HG03521 (cell line): ENCODE measurements around the gene SH2D5.
A peak's percentile ranks its signal among the peaks of the same experiment; 100 is the strongest.

Experiments used
- ATAC-seq: cut with Tn5 transposase; IDR thresholded peaks from one replicate; pipeline ENCODE4 v1.9.1; 2021; ENCODE audit warnings: mild to moderate bottlenecking, moderate library complexity; ENCODE audit not compliant: unreplicated experiment

Gene SH2D5

DNA sequence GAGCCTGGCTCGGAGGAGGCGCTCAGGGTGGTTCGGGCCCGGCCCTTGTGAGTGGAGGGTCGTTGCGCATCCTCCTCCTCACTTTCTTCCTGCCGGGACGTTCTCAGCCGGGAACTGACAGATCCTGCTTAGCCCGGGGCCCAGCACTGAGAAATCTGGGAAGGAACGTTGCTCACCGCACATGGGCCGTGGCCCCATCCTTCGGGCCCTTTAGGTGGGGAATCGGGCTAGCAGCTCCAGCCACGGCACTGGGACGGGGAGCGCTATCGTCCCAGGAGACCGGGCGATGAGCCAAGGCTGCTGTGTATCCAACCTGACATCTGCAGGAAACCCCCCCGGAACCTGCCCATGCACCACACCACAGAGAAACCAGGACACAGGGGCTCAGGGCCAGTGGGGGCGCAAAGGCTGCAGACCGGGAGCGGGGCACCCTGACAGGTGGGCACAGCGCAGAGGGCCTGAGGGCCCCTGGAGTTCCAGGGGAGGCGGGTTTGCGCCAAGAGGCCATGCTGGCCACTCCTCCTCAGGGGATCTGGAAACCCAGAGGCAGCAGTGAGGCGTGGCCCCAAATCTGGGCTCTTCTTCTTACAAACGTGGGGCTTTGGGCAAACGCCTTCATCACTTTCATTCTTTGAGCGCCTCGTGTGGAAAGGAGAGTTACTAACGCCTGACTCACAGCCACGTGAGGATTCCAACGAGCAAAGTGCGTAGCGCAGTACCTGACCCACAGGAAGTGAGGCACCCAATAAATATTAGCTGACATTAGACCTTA lies at the start of gene SH2D5:
Gene SH2D5 (minus strand): TSS at position 116 of the 772 bp plus-strand sequence. CDS start 4,659 bp downstream, outside the sequence.
- peak; percentile 50 for ATAC-seq

DNA sequence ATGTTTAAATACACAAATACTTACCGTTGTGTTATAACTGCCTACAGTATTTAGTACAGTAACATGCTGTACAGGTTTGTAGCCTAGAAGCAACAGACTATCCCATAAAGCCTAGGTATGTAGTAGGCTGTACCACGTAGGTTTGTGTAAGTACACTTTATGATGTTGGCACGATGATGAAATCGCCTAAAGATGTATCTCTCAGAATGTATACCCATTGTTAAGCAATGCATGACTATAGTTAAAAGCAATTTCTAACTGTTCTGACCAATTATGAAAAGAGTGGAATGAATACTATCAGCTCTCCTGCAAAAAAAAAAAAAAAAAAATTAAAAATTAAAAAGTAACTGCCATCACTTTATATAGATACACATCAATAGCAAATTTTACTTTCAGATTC lies 43.2 kb upstream of the SH2D5 start:
- ATAC-seq = no peak

DNA sequence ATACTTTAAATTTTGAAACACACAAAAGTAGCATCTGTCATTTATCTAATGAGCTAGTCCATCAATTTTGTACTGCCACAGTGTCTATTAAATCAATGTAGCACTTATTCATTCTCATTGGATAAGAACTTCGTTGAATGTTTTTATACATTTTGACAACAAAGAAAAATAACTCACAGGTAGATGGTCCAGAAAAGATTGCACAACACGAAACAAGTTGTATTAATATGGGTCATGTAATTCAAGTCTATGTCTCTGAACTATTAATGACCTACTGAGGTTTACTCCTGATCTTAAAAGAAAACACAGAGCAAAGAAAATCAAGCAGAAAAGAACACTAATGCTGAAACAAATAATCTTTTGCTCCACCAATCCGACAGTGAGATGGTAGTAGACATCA lies 39.3 kb upstream of the SH2D5 start:
- ATAC-seq = no peak

DNA sequence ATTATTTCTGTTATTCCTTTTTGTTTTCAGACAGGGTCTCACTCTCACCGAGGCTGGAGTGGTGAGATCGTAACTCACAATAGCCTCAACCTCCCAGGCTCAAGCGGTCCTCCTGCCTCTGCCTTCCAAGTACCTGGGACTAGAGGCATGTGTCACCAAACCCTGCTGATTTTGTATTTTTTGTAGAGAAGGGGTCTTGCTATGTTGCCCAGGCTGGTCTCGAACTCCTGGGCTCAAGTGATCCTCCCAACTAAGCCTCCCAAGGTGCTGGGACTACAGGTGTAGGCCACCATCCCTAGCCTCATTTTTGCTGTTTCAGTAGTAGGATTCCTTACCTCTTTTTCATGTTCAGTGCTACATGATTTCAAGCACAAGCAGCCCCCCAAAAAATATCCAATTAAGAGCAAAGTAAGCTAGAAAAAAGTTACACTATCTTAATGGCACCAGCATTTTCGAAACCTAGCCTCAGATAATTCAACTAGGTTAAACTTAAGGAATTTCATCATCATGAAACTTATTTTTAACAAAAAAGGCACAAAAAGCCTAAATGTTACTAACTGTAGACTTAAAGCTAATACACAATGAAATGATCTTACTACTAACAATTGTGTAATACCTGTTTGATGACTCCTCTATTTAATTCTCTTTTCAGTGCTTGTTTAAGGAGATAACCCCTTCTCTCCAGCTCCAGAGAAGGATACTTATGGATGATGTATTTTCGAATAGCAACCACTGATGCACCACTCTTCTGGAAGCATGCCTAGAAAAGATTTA lies 38.0 kb upstream of the SH2D5 start:
- no peak for ATAC-seq

DNA sequence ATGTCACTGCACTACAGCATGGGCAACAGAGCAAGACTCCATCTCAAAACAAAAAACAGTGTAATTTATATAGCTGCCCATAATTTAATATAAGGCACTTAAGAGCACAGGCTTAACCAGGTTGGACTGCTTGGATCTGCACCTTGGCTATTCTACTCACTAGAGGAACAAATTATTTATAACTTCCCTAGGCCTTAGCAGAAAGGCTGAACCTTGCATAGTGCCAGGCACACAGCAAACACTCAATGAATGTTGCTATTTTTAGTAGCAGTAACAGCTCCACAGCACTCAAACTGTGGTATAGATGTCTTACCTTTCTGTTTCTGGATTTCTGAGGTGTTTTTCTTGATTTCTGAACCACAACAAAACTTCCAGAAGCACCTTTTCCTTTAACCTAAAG lies 34.8 kb upstream of the SH2D5 start:
- no peak for ATAC-seq

DNA sequence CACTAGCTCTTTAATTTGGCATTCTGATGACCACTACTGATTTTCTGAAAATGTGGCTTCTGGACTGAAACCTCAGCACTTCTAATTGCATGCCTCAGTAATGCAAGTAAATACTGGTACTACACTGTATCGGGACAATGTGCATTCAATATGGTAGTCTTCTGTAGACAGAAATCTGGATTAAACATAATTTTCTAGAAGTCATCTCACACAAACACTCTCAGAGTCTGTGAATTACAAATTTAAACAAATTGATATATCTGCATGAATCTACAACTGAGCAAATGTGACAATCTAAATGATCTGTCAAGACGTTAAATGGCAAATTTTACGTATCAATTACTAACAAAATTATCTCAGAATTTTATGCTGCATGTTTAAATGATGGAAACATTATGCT lies 30.9 kb upstream of the SH2D5 start:
- ATAC-seq = no peak

DNA sequence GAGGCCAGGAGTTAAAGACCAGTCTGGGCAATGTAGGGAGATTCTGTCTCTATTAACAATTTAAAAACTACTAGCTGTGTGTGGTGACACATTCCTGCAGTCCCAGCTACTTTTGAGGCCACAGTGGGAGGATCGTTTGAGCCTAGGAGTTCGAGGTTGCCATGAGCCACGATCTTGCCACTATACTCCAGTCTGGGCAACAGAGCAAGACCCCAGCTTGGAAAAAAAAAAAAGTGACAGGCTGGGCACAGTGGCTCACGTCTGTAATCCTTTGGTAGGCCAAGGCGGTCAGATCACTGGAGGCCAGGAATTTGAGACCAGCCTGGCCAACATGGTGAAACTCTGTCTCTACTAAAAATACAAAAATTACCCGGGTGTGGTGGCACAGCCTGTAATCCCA lies 27.8 kb upstream of the SH2D5 start:
- ATAC-seq = no peak

DNA sequence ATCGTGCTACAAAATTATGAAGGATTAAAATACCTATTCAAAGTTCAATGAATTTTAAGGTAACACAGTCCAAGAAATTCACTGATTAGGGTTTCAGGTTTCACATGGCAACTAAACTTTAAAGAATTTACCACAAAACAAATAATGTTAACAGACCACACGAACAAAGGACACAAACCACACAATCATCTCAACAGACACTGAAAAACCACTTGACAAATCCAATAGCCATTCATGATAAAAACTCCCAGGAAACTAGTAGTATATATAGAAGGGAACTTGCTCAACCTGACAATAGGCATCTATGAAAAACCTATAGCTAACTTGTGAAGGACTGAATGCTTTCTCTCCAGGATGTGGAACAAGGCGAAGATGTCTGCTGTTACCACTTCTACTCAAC lies 21.1 kb upstream of the SH2D5 start:
- no peak for ATAC-seq

DNA sequence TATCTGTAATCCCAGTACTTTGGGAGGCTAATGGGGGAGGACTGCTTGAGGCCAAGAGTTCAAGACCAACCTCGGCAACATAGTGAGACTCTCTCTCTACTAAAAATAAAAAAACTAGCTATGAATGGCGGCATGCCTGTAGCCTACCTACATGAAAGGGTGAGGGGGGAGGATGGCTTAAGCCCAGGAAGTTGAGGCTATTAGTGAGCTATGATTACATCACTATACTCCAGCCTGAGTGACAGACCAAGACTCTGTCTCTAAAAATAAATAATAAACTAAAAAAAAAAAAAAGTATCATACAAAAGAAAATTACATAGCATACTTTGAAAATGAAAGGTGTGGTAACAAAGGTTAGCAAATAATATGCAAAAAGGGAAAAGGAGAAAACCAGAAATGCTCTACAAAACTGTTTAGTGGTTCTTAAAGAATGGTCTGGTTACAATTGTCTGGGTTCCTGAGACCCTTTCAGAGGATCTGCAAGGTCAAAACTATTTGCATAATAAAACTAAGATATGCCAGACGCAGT lies 19.0 kb upstream of the SH2D5 start:
- ATAC-seq = no peak

DNA sequence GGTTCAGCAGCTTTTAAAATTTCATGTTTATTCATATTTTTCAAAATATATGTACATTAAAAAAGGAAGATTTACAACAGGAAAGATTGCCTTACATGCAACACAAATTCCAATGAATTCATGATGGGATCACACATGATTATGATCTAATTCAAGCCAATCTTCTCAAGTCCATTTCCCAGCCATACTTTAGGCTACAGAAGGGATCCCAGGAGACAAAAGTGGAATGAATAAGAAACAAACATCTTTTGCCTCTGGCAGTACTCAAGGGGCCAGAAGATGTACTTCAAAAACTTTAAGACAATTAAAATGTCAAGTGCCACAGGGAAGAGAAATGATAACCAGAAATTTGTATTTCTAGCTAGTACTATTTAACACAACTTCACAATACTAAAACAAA lies 10.2 kb upstream of the SH2D5 start:
- no peak for ATAC-seq

DNA sequence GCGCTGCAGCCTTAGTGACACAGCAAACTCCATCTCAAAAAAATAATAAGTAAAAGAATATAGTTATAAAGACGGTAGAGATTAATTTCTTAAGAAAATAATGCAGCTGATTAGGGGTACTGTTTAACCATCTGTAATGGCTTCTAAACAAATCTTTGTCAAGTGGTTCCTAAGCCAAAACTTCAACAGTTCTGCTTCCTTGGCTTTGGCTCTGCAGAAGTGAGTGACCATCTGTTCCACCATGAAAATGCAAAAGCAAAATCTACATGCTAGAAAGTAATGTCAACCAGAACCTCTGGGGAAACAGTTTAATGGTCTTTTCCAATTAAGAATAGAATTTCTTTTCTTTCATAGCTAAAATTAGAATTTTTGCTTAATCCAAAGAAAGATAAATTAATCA lies 8.3 kb upstream of the SH2D5 start:
- no peak for ATAC-seq

DNA sequence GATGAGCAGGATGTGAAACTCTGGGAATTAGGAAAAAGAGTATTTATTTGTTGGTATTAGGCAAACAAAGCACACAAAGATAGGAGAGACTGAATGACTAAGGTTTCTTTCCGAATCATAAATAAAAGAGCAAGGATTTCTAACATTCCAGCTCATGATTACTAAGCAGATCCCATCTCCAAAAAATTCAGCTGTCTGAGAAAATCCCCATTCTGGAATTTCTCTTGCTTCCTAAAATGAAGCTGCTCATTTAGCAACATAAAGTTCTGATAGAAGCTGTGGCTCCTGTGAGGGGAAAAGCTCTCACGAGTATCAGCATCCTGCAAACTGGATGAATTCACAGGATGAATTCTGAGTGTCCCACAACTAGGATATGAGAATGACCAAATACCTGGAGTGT lies 6.7 kb upstream of the SH2D5 start:
- no peak for ATAC-seq

DNA sequence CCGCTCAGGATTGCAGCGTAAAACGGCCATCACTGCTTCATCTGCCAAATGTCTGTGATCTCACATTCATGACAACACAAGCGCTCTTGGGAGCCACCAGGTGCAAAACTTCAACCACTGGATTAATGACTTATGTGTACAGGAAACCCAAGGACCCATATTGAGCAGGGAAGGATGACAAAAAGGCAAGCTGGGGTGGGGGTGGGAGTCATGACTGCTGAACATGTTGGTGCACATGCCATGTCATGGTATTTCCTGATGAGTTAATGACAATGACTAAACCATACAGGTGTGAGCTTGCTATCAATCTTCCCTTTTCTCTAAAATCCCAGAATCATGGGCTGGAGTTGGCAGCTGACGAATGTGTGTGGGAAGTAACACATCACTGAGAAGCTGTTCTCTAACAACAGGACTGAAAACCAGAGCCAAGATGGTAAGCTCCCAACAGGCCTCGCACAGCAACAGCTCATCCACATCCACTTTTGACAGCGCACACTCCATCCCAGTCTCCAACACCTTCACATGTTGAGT lies 3.1 kb upstream of the SH2D5 start:
- no peak for ATAC-seq

DNA sequence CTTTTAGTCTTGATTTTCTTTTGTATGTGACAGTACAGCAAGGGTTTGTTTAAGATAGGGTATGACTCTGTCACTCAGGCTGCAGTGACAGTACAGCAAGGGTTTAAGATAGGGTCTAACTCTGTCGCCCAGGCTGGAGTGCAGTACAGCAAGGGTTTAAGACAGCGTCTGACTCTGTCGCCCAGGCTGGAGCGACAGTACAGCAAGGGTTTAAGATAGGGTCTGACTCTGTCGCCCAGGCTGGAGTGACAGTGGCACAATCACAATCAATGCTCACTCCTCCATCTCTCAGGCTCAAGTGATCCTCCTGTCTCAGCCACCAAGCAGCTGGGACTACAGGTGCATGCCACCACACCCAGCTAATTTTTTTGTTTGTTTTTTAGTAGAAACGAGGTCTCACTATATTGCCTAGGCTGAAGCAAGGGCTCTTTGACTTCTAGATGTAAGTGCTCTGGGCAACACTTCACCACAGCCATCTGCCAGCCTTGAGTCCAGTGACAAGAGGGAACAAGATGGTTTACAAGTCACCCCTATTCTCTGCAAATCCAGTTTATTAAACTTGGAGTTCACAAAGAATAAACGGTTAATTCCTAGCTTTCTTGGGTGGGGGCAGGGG lies 965 bp upstream of the SH2D5 start:
- no peak for ATAC-seq

DNA sequence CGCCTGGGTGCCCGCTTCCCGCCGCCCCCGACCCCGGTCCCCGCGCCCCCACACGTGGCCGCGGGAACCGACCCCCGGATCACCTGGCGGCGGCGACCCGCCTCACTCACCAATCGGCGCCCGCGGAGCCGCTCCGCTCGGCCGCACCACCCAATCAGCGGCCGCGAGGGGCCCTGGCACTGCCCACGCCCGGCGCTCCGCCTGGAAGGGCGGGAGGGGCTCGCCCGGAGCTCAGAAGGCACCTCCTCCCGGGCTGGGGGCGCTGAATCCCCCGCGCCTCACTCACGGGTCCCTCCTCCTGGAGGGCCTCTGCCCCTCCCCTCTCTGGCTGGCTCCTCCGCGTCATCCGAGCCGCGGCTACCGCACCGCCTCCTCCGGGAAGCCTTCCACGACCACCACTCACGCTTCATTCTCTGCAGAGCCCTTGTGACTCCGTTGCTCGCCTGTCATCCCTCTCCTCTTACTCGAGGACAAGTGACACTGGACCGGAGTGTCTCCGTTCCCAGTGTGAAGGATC lies 374 bp downstream of the SH2D5 start:
- ATAC-seq = peak; percentile 52

DNA sequence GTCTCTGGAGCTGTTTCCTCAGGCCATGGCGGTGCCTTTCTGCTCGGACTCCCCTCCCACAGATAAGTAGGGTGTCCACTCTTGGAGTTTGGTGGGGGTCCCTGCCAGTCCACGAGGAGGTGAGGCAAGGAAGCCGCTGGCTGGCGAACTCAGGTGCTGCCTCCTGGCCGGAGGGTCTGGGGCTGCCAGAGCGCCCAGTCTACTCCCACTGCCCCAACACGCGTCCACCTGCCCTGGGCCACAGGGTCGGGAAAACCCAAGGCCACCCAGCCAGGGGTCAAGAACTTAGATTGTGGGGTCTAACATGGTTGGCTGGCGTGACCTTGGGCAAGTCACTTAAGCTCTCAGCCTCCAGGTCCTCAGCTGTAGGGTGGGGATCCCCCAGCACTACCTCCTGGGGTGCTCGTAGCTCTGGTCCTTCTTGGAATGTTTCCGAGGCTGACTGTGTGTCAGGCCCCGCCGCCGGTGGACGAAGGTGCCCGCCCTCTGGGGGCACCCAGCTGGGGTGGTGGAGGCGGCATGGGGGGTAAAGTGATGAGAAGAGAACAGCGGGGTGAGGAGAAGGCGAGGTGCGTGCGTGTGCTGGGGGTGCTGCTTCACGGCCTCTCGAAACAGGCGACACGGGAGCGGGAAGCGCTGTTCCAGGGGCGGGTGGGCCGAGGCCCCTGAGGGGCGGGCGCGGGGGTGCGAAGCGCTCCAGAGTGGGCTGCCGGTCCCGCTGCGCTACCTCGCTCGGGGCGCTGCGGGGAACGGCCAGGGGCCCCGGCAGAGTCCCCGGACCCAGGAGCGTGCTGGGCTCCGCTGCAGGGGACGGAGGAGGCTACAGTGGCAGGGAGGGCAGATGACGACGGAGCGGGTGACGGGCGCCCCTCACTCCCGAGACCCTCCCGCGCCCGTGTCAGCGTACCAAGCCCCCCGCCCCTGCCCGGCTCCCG lies 1.2 kb downstream of the SH2D5 start:
- no peak for ATAC-seq

DNA sequence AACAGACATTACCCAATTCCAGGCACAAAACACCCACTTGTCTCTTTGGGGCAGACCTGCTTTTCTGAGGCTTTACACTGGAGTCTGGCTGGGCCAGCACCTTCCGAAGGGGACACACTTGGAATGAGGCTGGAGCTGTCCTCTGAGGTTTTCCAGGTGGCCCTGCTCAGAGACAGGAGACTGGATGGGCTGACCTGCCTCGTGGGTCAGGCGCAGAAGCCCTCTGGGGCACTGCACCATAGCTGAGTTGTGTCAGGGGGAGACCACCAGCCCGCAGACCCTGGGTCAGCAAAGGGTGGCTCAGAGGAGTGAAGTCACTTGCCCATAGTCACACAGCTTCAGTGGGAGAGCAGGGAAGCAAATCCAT lies 1.8 kb downstream of the SH2D5 start:
- no peak for ATAC-seq

DNA sequence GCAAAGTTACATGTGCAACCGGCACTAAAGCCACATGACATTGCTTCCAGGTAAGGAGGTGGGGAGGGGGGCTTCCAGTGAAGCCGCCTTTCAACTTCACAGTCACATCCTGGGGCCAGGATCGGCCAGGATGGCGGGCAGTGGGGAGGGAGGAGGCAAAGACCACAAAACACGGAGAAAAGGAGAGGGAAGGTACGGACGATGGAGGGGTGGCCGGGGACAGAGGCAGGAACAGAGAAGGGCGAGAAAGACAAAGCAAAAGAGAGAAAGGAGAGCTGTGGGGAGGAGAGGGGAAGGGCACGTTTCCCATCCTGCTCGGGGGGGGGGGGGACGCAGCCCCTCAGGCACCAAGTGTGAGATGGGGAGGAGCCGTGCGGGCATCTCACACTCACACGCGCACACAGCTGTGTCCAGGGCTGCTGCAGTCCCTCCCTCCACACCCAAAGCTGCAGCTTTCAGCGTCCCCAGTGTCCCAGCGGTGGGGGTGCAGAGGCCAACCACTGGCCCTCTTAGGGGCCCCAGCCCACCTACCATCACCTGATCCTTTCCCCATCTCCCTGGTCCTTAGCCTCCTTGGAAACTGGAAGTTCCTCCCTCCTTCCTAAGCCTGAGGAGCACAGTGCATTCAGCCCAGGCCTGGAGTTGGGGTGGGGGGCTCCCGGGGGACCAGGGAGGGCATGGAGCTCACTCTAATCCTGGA lies 2.4 kb downstream of the SH2D5 start:
- no peak for ATAC-seq

DNA sequence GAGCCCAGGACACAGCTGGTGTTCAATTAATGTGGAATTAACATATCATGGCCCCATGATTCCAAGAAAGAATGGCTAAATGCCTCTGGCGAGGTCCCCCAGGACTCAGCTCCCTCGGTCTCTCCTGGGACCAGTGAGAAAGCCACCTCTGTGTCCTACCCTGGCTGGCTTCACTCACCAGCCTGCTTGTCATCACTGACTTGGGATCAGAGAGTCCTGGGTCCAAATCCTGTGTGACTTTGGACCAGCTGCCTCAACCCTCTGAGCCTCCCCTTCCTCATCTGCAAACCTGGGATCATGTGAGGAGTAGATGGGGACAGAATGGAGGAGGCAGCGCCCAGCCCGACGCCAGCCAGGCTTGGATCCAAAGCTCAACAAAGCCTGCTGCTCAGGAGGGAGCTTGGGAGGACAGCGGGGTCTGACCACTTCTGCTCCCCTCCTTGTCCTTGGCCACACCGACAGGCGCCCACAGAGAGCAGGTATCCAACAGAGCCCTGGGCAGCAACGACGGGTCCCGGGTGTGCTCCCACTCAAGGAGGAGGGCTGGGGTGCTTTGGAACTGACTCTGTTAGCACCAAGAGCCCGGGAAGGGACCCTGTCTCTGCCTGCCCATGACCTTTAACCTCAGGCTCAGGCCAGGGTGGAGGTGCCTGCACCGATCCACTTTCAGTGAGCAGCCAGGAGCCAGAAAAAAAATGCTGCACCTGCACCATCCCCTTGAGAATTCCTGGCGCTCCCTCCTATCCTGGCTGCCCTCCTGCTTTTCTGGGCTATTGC lies 3.2 kb downstream of the SH2D5 start:
- no peak for ATAC-seq
